Peyer's patch (tissue), 4 donors: ENCODE data around the gene PLPP3.

Experiments used
- POLR2A ChIP-seq, 2 donors: fragments of 450-650 bp; IDR thresholded peaks; one replicate each; pipeline ENCODE4 v1.5.1; 2017; ENCODE audit warnings: antibody characterized with exemption in 2 of 2, mild to moderate bottlenecking in 2 of 2, moderate library complexity in 2 of 2
- TF ChIP-seq, protein P1 (sequence below), 6 experiments: fragments of 450-650 bp in 4 of 6; fragments of 200-600 bp in 2 of 6; sonication (generic) in 1 of 6; IDR thresholded peaks; one replicate each; pipeline ENCODE4 v1.5.1; 2017 to 2019; ENCODE audit warnings: antibody characterized with exemption in 6 of 6, mild to moderate bottlenecking in 3 of 6, moderate library complexity in 1 of 6

DNA sequence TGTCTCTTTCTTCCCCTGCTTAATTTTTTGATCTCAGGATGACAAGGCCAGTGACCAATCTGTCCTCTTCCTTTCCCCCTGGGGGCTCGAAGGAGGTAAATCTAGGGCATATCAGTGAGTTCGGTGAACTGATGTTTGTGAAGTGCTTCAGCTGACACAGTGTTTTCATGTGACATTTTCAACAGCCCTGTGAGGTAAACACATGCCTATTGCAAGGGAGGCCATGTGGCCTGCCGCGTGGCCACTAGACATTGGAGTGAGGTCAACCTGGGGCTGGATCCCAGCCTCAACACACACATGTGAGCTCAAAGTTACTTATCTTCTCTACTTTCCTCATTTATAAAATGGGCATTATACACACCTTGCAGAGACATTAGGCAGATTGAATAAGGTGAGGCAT lies 126.3 kb downstream of the PLPP3 start:
- TF ChIP-seq, protein P1, sequence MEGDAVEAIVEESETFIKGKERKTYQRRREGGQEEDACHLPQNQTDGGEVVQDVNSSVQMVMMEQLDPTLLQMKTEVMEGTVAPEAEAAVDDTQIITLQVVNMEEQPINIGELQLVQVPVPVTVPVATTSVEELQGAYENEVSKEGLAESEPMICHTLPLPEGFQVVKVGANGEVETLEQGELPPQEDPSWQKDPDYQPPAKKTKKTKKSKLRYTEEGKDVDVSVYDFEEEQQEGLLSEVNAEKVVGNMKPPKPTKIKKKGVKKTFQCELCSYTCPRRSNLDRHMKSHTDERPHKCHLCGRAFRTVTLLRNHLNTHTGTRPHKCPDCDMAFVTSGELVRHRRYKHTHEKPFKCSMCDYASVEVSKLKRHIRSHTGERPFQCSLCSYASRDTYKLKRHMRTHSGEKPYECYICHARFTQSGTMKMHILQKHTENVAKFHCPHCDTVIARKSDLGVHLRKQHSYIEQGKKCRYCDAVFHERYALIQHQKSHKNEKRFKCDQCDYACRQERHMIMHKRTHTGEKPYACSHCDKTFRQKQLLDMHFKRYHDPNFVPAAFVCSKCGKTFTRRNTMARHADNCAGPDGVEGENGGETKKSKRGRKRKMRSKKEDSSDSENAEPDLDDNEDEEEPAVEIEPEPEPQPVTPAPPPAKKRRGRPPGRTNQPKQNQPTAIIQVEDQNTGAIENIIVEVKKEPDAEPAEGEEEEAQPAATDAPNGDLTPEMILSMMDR (IDR thresholded peaks at IDR 0.05), result no peak
- no peak for TF ChIP-seq POLR2A (IDR thresholded peaks at IDR 0.05)
